K562 (cell line): ENCODE measurements around the gene SLC26A11. TPM values are rescaled to one million over a fixed set of nuclear protein-coding genes. Genes with fewer than 3 reads are reported as not detected.

Experiments used
- ATF1 ChIP-seq, 2 experiments: fragments of 450-650 bp in 1 of 2; IDR thresholded peaks; 2 replicates each; pipeline ENCODE4 v1.6.1; 2016; ENCODE audit warnings: missing compliant biosample characterization in 1 of 2, missing genetic modification characterization in 1 of 2
- BACH1 ChIP-seq: fragments of 200-800 bp; sonication (Bioruptor generic); IDR thresholded peaks from 2 replicates; pipeline ENCODE4 v1.6.1; 2016; ENCODE audit warnings: missing genetic modification characterization, missing compliant biosample characterization
- DDX20 ChIP-seq: fragments of 450-650 bp; IDR thresholded peaks from 2 replicates; pipeline ENCODE4 v1.6.1; 2016; ENCODE audit warnings: missing genetic modification characterization, low read depth, mild to moderate bottlenecking, missing compliant biosample characterization, moderate library complexity
- DIDO1 ChIP-seq: fragments of 450-650 bp; IDR thresholded peaks from 2 replicates; pipeline ENCODE4 v1.6.1; 2016; ENCODE audit warnings: low read depth, missing biosample characterization, missing genetic modification characterization
- EP300 ChIP-seq: IDR thresholded peaks from 2 replicates; pipeline ENCODE4 v1.6.1; 2012; ENCODE audit warnings: low read length, improper control_type of control experiment
- GATAD2B ChIP-seq: fragments of 450-650 bp; IDR thresholded peaks from 2 replicates; pipeline ENCODE4 v1.6.1; 2017; ENCODE audit warnings: mild to moderate bottlenecking, borderline replicate concordance
- GTF2E2 ChIP-seq: fragments of 200-800 bp; sonication (Bioruptor generic); IDR thresholded peaks from 2 replicates; pipeline ENCODE4 v1.6.1; 2016; ENCODE audit warnings: missing genetic modification characterization, missing compliant biosample characterization
- KLF10 ChIP-seq: fragments of 250-450 bp; sonication (Bioruptor Pico); IDR thresholded peaks from 2 replicates; pipeline ENCODE4 v1.6.1; 2021; ENCODE audit warnings: matching md5 sums
- POLR2G ChIP-seq: fragments of 200-400 bp; formaldehyde crosslinking; IDR thresholded peaks from 2 replicates; pipeline ENCODE4 v1.6.1; 2017; ENCODE audit warnings: low read depth, mild to moderate bottlenecking, antibody characterized with exemption, low read length, moderate library complexity
- SETDB1 ChIP-seq: IDR thresholded peaks from one replicate; pipeline ENCODE4 v1.6.1; 2012; ENCODE audit warnings: low read length, control low read depth, inconsistent platforms
- SMAD1 ChIP-seq: fragments of 150-350 bp; IDR thresholded peaks from 2 replicates; pipeline ENCODE4 v1.6.1; 2014; ENCODE audit warnings: low read length, low read depth; ENCODE audit not compliant: partially characterized antibody
- SMAD3 ChIP-seq: fragments of 450-650 bp; formaldehyde crosslinking; conservative IDR thresholded peaks from 2 replicates; pipeline ENCODE4 v1.4.0; 2020; ENCODE audit warnings: mild to moderate bottlenecking
- TAF15 ChIP-seq: fragments of 200-400 bp; formaldehyde crosslinking; IDR thresholded peaks from 2 replicates; pipeline ENCODE4 v1.6.1; 2017; ENCODE audit warnings: mild to moderate bottlenecking, low read depth, low read length, moderate library complexity
- THRAP3 ChIP-seq: fragments of 450-650 bp; IDR thresholded peaks from 2 replicates; pipeline ENCODE4 v1.6.1; 2016; ENCODE audit warnings: mild to moderate bottlenecking, inconsistent platforms, borderline replicate concordance
- UBTF ChIP-seq, 2 experiments: IDR thresholded peaks; 2 replicates each; pipeline ENCODE4 v1.6.1; 2012; ENCODE audit warnings: improper control_type of control experiment in 2 of 2, low read depth in 2 of 2, low read length in 2 of 2, borderline replicate concordance in 1 of 2
- ZC3H4 ChIP-seq: sonication (generic); formaldehyde crosslinking; IDR thresholded peaks from 2 replicates; pipeline ENCODE4 v1.9.0; 2021; ENCODE audit warnings: missing genetic modification reagents, borderline replicate concordance
- ZEB2 ChIP-seq: fragments of 450-650 bp; IDR thresholded peaks from 2 replicates; pipeline ENCODE4 v1.6.1; 2016
- ZNF239 ChIP-seq: fragments of 250-450 bp; sonication (Bioruptor Pico); IDR thresholded peaks from 2 replicates; pipeline ENCODE4 v1.4.0; 2020; ENCODE audit warnings: mild to moderate bottlenecking
- ZSCAN32 ChIP-seq: fragments of 450-650 bp; formaldehyde crosslinking; IDR thresholded peaks from 2 replicates; pipeline ENCODE4 v1.4.0; 2020; ENCODE audit warnings: mild to moderate bottlenecking, moderate library complexity
- polyA plus RNA-seq, 8 experiments: library from polyadenylated mRNA; depleted of rRNA in 4 of 8; stranded (reverse) in 5 of 8; unstranded in 3 of 8; fragments of >200 nt; fragmentation: Nextera tagmentation in 2 of 8; fragmentation: Illumina TruSeq in 1 of 8; extraction: Ambion mirVana in 2 of 8; extraction: Trizol in 1 of 8; gene quantifications; 2 replicates each; pipeline versions ENCODE4 v1.2.1 to v1.2.3, GENCODE V29; 2011 to 2014; ENCODE audit warnings: inconsistent platforms in 1 of 8, missing spikeins in 1 of 8
- total RNA-seq, 7 experiments: library from RNA; depleted of rRNA in 6 of 7; stranded (reverse); fragments of >200 nt in 6 of 7; fragmentation: Illumina TruSeq in 2 of 7; extraction: Trizol in 2 of 7; gene quantifications; 2 replicates each; pipeline versions ENCODE4 v1.2.1 to v1.2.3, GENCODE V29; 2011 to 2021; ENCODE audit warnings: low replicate concordance in 1 of 7
- TF ChIP-seq, protein P1 (sequence below): fragments of 200-800 bp; sonication (Bioruptor generic); IDR thresholded peaks from 2 replicates; pipeline ENCODE4 v1.6.1; 2017; ENCODE audit warnings: missing genetic modification characterization, missing compliant biosample characterization

The SLC26A11 gene
- total and polyA plus RNA-seq, 9 of the 15 experiments (the other 6 are each of a cell fraction or from before 2014, with no cell fraction given) = 0.06 to 3.1 (median 1.2) TPM; not detected in 1

- TF ChIP-seq ZSCAN32 (CRISPR knock-in tag) (no peak; the same call in 1 of the 2 replicates), THRAP3 (peak; percentile 85; the same call in 1 of the 2 replicates), SMAD1 (no peak), BACH1 (tag) (peak; percentile 99), SMAD3 (0 out of 2 replicates have a peak, but pooled peaks have one; percentile 46), UBTF (IDR thresholded peaks at IDR 0.05; ENCODE audit: borderline replicate concordance in 1 of 2, low read depth in 2 of 2, low read length in 2 of 2) (peak in 1 of 2 experiments; percentile 9; a peak in 1 of 4 replicates), ZEB2 (peak; percentile 65; the same call in 1 of the 2 replicates), GATAD2B (peak; percentile 72; the same call in 1 of the 2 replicates), KLF10 (no peak), ZNF239 (CRISPR knock-in tag) (peak; percentile 77), ZC3H4 (CRISPR knock-in tag) (no peak), POLR2G (no peak), SETDB1 (no peak), TAF15 (no peak), DDX20 (tag) (peak; percentile 83), EP300 (peak; percentile 93), DIDO1 (tag) (peak; percentile 46), GTF2E2 (tag) (peak; percentile 56; the same call in 1 of the 2 replicates), ATF1 (CRISPR knock-in tag; IDR thresholded peaks at IDR 0.05) (no peak), ATF1 (tag; IDR thresholded peaks at IDR 0.05) (peak; percentile 74)
- TF ChIP-seq, protein P1, sequence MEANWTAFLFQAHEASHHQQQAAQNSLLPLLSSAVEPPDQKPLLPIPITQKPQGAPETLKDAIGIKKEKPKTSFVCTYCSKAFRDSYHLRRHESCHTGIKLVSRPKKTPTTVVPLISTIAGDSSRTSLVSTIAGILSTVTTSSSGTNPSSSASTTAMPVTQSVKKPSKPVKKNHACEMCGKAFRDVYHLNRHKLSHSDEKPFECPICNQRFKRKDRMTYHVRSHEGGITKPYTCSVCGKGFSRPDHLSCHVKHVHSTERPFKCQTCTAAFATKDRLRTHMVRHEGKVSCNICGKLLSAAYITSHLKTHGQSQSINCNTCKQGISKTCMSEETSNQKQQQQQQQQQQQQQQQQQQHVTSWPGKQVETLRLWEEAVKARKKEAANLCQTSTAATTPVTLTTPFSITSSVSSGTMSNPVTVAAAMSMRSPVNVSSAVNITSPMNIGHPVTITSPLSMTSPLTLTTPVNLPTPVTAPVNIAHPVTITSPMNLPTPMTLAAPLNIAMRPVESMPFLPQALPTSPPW = peak; percentile 43; the same call in 1 of the 2 replicates
Observed at GRCh38 chr17:80254396-80255251, 34.4 kb downstream of the SLC26A11 start (continued).
